NCI-H460 (cell line): ENCODE results near the gene COX6B2. TPM values are rescaled to one million over a fixed set of nuclear protein-coding genes. Genes with fewer than 3 reads are reported as not detected.

Experiments
- DNase-seq: peaks from one replicate; pipeline ENCODE4 v3.0.0-alpha.2; 2016; ENCODE audit warnings: low read depth; ENCODE audit errors: extremely low read depth
- total RNA-seq: library from RNA; depleted of rRNA; stranded (reverse); fragments of >200 nt; shearing (Covaris generic); gene quantifications from 2 replicates; pipeline ENCODE4 v1.2.3, GENCODE V29; 2014

COX6B2 gene
- total RNA-seq, 1 experiment from 2014 or later = not detected

- DNase-seq = no peak
Observed at GRCh38 chr19:55315956-55316525, 38.5 kb downstream of the COX6B2 start.

- DNase-seq = no peak
Observed at GRCh38 chr19:55314396-55314795, 40.1 kb downstream of the COX6B2 start.

- no peak for DNase-seq
Observed at GRCh38 chr19:55312621-55313512, 41.7 kb downstream of the COX6B2 start.

- DNase-seq = no peak
Observed at GRCh38 chr19:55311797-55312196, 42.7 kb downstream of the COX6B2 start.

GRCh38 chr19:55311397-55311796 lies 43.1 kb downstream of the COX6B2 start:
- no peak for DNase-seq

- DNase-seq = no peak
Observed at GRCh38 chr19:55310498-55310897, 44.0 kb downstream of the COX6B2 start.

GRCh38 chr19:55309448-55309847 lies 45.1 kb downstream of the COX6B2 start:
- no peak for DNase-seq

GRCh38 chr19:55308281-55308680 lies 46.2 kb downstream of the COX6B2 start:
- DNase-seq = no peak

- DNase-seq = no peak
Observed at GRCh38 chr19:55306712-55307111, 47.8 kb downstream of the COX6B2 start.

- DNase-seq = no peak
Observed at GRCh38 chr19:55305983-55306562, 48.4 kb downstream of the COX6B2 start.

GRCh38 chr19:55305491-55305890 lies 49.0 kb downstream of the COX6B2 start:
- DNase-seq = no peak

GRCh38 chr19:55304980-55305379 lies 49.5 kb downstream of the COX6B2 start:
- DNase-seq = no peak

GRCh38 chr19:55304279-55304978 lies 50.1 kb downstream of the COX6B2 start:
- DNase-seq = no peak

- no peak for DNase-seq
Observed at GRCh38 chr19:55303477-55303876, 51.0 kb downstream of the COX6B2 start.

- no peak for DNase-seq
Observed at GRCh38 chr19:55302318-55302703, 52.2 kb downstream of the COX6B2 start.

GRCh38 chr19:55301459-55302317 lies 52.8 kb downstream of the COX6B2 start:
- DNase-seq = peak; percentile 73

- DNase-seq = no peak
Observed at GRCh38 chr19:55300886-55301458, 53.5 kb downstream of the COX6B2 start.

GRCh38 chr19:55299991-55300390 lies 54.5 kb downstream of the COX6B2 start:
- no peak for DNase-seq
